KG1 (cell line): ENCODE results near the gene CHEK2.
"Not testable (repeated sequence)": the region's sequence is repeated elsewhere in the genome, so short reads cannot be mapped to it uniquely, and the experiment has no call there.

Experiments
- DNase-seq: peaks from one replicate; lab custom pipeline; 2025; lab: John Stamatoyannopoulos, UW

CHEK2 gene

DNA sequence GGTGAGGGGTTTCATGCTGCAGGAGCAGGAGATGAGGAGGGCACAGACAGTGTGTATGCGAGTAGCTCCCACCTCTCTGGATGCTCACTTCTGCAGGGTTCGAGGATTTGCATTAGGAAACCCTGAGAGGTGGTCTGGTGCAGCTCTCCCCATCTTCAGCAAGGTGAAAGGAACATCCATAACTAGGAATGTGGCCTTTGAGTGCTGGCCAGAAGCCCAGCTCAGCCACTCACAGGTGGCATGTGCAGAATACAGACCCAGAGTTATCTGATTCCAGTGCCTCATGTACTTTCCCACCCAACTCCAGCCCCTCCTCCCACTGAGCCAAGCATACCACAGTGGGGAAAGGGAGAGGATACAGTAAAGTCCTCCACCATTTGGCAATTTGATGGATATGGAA, 51.8 kb downstream of the CHEK2 start:
- DNase-seq = not testable (repeated sequence)

DNA sequence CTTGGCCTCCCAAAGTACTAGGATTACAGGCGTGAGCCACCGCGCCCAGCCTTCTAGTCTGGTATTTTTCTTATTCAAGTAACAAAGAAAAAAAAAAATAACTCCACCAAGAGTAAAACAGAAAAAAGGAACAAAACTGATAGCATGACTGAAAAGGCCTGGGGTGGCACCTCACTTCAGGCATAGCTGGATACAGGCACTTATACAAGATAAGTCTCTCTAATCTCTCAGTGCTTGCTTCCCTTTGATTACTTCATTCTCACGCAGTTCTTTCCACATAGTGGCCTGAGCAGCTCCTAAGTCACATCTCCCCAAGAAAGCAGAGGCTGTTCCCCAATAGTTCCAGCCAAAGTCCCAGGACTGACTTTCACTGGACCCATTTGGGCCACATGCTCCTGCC, 58.7 kb downstream of the CHEK2 start:
- DNase-seq = not testable (repeated sequence)

DNA sequence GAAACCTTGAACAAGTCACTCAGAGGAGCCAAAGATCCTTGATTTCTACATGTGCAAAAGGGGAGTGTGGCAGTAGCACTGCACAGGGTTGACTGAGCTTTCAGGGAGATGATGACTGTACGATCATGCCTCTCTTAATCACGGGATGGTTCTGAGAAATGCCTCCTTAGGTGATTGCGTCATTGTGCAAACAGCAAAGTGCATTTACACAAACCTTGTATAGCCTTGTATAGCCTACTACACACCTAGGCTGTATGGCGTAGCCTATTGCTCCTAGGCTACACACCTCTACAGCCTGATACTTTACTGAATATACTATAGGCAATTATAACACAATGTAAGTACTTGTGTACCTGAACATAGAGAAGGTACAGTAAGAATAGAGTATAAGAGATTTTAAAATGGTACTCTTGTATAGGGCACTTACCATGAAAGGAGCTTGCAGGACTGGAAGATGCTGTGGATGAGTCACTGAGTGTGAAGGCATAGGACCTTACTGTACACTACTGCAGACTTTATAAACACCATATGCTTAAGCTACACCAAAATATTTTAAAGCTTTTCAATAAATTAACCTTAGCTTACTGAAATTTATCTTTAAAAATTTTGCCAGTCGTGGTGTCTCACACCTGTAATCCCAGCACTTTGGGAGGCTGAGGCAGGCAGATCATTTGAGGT, 60.7 kb downstream of the CHEK2 start:
- not testable (repeated sequence) for DNase-seq

DNA sequence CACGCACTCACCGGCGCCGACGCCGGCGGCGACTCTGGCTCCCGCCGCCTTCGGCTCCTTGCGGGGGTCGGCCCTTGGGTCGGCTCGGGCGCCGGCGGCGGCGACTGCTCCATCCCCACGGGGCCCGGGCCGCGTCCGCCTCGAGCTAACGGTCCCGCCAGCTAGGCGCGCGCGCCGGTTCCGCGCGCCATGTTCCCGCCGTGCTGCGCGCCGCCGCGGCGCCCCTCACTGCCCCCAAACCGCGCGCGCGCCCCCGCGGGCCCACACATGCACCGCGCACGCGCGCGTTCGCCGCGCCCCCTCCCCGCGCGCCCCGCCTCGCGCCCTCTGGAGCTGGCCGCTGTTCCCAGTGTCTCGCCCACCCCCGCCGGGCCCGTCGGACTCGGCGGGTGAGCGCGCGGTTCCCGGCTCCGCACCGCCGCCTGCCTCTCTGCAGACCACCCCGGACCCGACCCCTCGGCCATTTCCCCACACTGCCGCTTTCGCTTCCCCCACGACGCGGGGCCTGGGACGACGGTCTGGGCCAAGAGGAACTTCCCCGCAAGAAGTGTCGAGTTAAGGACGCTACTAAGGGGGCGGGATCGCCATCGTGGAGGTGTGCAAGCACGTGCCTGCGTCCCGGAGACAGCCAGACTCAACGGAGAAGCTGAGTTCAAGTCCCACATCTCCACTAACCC, 61.9 kb downstream of the CHEK2 start, which contains the start of gene TTC28:
Gene TTC28 (minus strand): TSS at position 230 of the 677 bp plus-strand sequence. CDS start 117 bp downstream, at position 113.
- peak; percentile 13 for DNase-seq

DNA sequence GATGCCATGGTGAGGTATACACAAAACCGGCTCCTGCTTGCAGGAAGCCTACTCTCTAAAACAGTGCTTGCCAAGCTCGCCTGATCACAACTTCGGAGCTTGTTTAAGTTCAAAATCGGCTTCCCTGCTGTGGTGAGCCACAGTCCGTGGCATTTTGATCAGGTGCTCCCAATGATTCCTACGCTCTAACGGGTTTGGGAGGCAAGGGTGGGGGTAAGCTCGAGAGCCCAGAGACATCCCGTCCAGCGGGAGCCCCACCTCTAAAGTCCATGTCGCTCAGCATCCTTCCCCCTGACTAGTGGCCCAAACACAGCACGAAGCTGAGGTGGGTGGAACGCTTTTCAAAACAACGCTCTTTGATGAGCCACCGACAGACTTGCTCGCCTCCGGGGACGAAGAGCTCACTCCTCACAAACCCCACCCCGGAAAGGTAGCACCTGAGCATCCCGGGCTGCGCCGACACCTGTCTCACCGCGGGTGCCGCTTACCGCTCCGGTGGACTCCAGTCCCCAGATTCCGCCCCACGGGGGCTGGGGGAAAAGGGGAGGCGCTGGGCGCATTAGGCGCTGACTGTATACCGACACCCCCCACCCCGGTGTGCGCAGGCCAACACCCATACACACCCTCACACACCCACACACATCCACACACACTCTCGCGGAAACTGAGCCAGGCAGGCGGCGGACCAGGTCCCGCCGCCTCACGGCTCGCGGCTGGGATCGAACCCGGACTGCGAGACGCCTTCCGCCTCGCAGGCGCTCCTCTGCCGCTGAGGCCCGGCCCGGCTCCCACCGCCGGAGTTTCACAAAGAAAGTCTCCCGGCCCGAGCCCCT, 62.6 kb downstream of the CHEK2 start:
- DNase-seq = not testable (repeated sequence)

DNA sequence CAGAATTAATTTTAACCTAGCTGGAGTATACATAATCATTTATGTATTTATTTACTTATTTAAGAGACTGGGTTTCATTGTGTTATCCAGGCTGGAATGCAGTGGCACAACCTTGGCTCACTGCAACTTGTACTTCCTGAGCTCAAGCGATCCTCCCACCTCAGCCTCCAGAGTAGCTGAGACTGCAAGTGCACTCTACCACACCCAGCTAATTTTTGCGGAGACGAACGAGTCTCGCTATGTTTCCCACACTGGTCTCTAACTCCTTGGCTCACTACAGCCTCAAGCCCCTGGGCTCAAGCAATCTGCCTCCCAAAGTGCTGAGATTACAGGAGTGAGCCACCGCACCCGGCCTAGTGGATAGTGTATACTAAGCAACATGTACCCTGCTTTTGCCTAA, 63.5 kb downstream of the CHEK2 start:
- not testable (repeated sequence) for DNase-seq

DNA sequence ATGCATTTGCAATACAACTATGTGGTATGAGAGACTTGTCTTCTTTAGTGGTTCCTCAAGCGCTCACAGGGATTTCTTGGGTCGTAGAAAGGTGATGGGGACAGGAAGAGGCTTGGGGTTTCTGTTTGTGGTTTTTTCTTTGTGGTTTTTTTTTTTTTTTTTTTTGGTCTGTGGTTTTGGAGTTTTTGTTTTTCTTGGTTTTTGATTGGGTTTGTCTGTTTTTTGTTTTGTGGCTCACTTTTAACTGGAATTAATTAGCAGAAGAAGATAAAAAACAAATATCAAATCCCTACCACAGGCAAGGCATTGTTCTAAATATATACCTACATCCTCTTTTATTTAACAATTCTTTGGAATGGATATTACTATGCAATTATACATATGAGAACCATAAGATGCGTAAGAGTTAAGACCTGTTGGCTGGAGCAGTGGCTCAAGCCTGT, 67.5 kb downstream of the CHEK2 start:
- peak; percentile 34 for DNase-seq

DNA sequence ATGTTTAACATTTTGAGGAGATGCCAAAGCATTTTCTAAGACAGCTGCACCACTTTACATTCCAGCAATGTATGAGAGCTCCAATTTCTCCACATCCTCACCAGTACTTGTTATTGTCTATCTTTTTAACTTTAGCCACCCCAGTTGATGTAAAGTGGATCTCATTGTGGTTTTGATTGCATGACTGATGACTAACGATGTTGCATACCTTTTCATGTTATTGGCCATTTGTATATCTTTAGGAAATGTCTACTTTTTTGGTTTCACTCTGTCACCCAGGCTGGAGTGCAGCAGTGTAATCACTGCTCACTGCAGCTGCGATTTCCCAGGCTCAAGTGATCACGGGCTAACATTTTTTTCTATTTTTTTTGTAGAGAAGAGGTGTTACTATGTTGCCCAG, 70.9 kb downstream of the CHEK2 start:
- no peak for DNase-seq

DNA sequence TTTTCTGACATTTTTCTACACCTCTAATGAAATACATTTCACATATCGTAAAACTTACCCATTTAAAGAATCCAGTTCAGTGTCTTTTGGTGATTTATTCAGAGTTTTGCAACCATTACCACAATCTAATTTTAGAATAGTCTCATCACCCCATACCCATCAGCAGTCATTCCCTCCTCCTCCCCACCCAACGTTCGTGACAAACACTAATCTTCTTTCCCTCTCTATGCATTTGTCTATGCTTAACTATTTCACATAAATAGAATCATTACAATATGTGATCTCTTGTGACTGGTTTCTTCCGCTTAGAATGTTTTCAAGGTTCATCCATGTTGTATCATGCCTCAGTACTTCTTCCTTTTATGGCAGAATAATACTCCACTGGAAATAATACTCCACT, 71.5 kb downstream of the CHEK2 start:
- DNase-seq = no peak

DNA sequence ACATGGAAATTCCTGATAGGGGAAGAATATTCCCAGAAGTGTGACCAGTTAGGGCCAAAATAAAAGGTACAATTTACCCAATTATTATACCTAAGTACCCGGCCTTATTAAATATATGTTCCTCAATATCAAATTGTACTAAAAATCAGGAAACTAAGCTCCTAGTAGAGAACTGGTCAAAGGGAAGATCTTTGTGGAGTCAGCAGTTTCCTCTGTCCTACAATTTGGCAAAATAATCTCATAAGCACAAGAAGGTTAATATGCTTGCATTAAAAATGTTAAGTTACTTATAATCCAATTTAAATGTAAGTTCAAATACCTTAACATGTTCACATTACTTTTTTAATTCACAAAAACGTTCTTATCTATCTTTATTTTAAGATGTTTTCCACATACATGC, 72.2 kb downstream of the CHEK2 start:
- DNase-seq = no peak

DNA sequence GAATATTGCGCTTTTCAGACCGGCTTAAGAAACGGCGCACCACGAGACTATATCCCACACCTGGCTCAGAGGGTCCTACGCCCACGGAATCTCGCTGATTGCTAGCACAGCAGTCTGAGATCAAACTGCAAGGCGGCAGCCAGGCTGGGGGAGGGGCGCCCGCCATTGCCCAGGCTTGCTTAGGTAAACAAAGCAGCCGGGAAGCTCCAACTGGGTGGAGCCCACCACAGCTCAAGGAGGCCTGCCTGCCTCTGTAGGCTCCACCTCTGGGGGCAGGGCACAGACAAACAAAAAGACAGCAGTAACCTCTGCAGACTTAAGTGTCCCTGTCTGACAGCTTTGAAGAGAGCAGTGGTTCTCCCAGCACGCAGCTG, 78.1 kb downstream of the CHEK2 start:
- not testable (repeated sequence) for DNase-seq

DNA sequence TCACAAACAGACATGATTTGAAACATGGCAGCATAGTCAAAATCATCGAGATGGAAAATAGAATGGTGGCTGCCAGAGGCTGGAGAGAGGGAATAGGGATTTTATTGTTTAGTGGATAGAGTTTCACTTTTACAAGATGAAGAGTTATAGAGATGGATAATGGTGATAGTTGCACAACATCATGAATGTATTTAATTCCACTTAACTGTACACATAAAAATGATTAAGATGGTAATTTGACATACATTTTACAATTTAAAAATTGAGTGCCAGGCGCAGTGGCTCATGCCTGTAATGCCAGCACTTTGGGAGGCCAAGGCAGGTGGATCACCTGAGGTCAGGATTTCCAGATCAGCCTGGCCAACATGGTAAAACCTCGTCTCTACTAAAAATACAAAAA, 83.2 kb downstream of the CHEK2 start:
- DNase-seq = no peak

DNA sequence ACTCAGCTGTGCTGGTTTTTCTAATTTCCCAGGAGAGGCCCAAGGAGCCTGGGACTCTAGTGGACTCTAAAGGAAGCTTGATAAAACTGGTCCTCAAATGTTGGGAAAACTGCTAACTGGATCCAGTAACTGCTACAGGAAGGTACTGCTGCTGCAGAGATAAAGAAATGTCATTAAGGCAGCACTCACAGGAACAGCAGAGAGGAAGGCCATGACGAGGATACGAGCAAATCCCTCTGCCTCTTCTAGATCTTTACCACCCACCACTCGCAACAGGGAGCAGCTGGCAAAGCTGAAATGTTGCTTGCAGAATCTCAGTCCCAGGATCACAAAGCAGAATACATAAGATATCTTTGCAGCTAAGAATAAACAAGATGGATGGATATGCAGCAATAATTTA, 85.4 kb downstream of the CHEK2 start:
- DNase-seq = no peak

DNA sequence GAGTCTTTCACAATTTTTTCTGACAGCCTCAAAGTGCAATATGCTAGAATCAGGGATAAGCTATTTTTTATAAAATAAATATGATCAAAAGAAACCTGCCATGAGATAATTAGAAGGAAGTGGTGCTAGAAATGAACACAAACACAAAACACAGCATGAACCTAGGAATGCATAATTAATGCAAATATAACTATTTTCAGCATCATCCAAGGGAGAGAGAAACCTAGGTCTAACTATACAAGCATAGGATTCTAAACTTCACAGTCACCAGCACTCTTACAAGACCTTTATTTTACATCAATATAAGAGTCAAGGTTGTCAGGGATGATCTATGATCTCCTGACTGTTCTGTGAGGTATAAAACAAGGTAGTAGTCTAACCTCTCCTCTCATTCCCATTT, 91.2 kb downstream of the CHEK2 start:
- no peak for DNase-seq

DNA sequence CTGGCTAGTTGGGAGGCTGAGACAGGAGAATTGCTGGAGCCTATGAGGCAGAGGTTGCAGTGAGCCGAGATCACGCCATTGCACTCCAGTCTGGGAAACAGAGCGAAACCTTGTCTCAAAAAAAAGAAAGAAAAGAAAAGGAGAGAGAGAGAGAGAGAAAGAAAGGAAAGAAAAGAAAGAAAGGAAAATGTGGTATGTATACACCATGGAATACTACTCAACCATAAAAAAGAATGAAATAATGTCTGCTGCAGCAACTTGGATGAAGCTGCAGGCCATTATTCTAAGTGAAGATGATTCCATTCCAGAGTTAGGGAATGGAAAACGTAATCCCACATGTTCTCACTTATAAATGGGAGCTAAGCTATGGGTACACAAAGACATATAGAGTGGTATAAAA, 92.8 kb downstream of the CHEK2 start:
- no peak for DNase-seq

DNA sequence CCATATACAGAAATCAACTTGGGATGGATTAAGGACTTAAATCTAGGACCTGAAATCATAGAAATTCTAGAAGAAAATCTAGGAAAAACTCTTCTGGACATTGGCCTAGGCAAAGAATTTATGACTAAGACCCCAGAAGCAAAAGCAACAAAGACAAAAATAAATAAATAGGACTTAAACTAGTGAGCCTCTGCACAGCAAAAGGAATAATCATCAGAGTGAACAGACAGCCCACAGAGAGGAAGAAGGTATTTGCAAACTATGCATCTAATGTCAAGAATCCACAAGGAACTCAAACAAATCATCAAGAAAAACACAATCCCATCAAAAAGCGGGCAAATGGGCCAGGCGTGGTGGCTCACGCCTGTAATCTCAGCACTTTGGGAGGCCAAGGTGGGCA, 94.4 kb downstream of the CHEK2 start:
- DNase-seq = no peak

DNA sequence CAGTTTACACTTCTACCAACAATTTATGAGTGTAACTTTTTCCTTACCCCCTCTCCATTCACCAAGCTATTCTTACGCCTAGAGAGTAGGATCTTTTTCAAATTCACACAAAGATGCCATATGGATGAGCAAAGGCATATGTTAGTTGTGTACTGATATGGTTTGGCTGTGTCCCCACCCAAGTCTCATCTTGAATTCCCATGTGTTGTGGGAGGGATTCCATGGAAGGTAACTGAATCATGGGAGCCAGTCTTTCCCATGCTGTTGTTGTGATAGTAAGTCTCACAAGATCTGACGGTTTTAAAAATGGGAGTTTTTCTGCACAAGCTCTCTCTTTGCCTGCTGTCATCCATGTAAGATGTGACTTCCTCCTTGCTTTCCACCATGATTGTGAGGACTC, 102.3 kb downstream of the CHEK2 start:
- no peak for DNase-seq
